ENCODE data around the gene RAD51B.
"Not testable (repeated sequence)": the region's sequence is repeated elsewhere in the genome, so short reads cannot be mapped to it uniquely, and the experiment has no call there.

The RAD51B gene

GRCh38 chr14:68211886-68212285 is 392.3 kb downstream of the RAD51B start:
- no peak for DNase-seq (ENCODE audit: low spot score)

DNA sequence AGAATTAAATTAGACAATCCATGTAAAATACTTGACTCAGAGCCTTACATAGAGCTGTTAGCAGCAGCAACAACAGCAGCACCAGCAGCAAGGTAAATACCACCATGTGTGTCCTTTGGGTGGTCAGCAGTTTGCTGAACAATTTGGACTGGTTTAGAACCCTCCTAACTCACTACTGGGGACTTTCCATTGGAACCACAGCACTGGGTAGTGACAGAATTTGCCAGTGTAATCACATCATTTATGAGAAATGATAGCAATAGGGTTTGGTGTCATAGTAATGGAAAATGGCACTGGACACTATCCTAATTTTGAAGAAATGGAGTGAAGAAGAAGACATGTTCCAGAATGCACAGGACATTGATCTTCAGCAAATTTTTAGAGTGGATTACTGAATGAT is 392.8 kb downstream of the RAD51B start:
- DNase-seq (ENCODE audit: low spot score) = no peak

DNA sequence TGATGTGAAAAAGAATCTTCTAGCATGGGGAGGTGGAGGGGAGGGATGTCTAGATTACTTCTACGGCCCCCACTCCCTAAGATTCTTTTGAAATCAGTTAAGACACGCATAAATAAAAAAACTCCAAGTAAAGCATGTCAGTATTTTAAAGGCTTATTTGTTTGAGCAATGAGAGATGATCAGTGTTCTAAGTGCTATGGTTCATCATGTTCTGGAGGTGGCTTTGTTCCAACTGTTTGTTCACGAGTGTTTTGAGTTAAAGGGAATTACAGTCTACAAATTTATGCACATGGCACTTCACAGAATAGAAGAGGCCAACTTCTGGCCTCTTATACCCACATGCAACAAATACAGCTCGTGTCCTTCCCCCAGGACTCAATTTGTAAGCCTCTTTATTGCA is 394.9 kb downstream of the RAD51B start:
- DNase-seq (ENCODE audit: low spot score) = no peak

GRCh38 chr14:68215629-68216028 is 396.1 kb downstream of the RAD51B start:
- DNase-seq (ENCODE audit: low spot score) = no peak

DNA sequence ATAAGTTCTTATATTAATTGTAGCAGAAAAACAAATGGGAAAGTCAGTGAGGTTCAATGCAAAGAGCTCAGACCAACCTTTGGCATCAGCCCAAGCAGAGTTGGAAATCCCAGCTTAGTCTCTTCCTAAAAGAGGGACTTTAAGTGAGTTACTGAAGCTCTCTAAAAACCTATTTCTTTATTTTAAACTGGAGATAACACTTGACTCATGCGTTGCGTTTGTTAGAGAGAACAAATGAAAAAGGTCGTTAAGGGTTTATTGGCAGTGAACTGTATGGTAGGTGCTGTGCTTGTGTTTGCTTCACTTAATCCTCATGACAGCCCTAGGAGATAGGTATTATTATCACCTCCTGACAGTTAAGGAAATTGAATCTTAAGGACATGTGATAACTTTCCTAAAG is 396.5 kb downstream of the RAD51B start:
- no peak for DNase-seq (ENCODE audit: low spot score)

- DNase-seq (ENCODE audit: low spot score) = no peak
These were observed 397.4 kb downstream of the RAD51B start for GRCh38 chr14:68216957-68217356.

GRCh38 chr14:68217791-68218340 is 398.3 kb downstream of the RAD51B start:
- DNase-seq (ENCODE audit: low spot score) = no peak

- DNase-seq (ENCODE audit: low spot score) = no peak
These were observed 399.8 kb downstream of the RAD51B start for GRCh38 chr14:68219407-68219806.

DNA sequence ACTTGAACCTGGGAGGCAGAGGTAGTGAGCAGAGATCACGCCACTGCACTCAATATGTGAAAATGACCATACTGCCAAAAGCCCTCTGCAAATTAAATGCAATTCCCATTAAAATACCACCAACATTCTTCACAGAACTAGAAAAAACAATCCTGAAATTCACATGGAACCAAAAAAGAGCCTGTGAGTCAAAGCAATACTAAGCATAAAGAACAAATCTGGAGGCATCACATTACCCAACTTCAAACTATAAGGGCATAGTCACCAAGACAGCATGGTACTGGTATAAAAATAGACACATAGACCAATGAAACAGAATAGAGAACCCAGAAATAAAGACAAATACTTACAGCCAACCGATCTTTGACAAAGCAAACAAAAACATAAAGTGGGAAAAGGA is 401.5 kb downstream of the RAD51B start:
- DNase-seq (ENCODE audit: low spot score) = not testable (repeated sequence)

DNA sequence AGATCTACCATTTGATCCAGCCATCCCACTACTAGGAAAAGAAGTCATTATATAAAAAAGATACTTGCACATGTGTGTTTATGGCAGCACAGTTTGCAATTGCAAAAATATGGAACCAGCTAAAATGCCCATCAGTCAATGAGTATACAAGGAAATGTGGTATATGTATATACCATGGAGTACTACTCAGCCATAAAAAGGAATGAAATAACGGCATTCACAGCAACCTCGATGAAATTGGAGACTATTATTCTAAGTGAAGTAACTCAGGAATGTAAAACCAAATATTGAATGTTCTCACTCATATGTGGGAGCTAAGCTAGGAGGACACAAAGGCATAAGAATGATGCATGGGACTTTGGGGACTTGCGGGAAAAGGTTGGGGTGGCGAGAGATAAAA is 402.6 kb downstream of the RAD51B start:
- no peak for DNase-seq (ENCODE audit: low spot score)

DNA sequence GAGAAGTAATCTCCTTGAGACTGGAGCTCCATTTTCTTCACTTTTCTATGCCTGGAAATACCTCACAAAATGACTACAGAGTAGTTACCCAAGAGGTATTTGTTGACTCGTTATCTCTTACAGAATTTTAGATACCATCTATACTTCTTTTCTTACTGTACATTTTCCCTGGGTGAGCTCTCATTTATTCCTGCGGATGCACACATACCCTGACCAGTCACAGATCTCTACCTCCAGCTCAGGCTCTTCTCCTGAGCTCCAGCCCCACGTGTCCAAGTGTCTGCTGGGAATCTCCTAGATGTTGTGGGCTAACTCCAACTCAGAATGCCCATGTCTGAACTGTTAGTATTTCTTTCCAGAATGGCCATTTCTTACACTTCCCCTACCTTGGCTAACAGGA is 403.1 kb downstream of the RAD51B start:
- DNase-seq (ENCODE audit: low spot score) = no peak

DNA sequence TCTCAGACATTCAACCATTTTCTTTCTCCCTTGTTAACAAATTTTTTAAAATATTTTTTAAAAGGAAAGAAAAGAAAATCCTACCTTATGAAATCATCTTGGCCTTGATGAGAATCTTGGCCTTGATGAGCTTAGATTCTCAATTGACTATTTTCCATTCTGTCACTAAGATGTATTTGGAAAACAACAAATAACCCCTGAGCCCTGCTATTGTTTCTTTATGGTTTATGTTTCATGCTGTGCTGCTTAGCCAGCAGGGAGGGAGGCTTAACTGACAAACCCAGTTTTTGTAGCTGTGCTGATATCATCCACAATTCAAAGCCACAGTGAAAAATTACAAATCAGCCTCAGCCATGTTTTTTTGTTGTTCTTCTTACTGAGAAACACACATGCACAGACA is 404.1 kb downstream of the RAD51B start:
- DNase-seq (ENCODE audit: low spot score) = no peak

DNA sequence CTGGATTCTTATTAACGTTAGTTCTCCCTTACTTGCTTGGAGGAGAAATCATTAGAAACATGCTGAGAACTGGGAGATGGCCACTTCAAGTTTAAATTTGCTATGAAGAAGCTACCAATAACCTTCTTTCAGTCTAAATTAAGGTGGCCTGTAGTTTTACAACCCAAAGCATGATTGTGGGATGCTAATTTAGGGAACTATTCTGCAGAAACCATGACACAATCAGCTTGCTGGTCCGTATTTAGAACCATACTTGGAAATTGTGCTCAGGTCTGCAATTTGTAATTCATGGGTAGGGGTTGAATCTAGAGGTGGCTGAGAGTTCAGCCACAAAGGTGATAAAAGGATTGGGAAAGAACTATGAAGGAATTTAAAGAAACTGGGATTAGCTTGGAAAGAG is 405.7 kb downstream of the RAD51B start:
- DNase-seq (ENCODE audit: low spot score) = no peak

DNA sequence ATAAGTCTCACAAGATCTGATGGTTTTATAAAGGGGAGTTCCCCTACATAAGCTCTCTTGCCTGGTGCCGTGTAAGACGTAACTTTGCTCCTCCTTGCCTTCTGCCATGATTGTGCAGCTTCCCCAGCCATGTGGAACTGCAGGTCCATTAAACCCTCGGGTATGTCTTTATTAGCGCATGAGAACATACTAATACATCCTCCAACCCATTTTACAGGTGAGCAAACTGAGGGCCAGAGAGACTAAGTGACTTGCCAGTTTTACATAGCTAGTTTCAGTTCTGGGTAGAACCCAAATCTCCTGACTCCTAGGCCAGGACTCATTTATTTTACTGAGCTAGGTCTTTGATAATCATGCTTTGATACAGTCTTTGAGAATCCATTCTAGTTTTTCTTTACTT is 406.9 kb downstream of the RAD51B start:
- no peak for DNase-seq (ENCODE audit: low spot score)

- DNase-seq (ENCODE audit: low spot score) = no peak
These were observed 409.1 kb downstream of the RAD51B start for GRCh38 chr14:68228656-68229055.

GRCh38 chr14:68229423-68230100 is 410.0 kb downstream of the RAD51B start:
- no peak for DNase-seq (ENCODE audit: low spot score)

DNA sequence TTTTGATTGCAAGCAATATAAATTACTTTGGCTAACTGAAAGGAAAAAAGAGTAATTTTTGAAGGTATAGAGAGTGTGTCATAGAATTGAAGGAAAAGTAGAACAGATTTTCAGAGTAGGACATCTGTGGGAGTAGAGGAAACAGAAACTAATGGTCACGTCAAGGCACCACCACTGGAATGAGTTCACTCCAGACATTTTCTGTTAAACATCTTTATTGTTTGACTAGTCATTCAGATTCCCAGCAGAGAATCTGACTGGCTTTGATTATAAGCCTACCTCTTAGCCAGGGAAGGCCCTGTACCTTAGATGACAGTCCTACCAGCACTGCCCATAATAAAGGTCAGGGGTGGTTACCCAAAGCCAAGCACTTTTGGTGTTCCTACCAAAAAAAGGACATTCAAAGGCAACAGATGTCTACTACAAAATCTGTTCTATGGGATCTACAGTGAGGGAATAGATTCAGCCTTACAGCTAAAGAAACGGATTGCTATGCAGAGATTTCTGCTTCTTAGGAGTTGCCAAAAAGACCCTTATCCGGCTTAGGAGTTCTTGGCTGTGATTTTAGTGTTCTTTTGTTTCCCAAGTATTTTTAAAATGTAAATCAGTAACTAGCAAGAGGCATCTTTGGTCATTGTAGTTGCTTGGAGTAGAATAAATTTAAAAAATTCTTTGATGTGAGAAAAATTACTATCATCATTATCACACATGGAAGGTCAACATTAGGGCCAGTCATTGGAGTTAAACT is 410.8 kb downstream of the RAD51B start:
- no peak for DNase-seq (ENCODE audit: low spot score)

GRCh38 chr14:68230950-68231717 is 411.6 kb downstream of the RAD51B start:
- DNase-seq (ENCODE audit: low spot score) = no peak

- DNase-seq (ENCODE audit: low spot score) = no peak
These were observed 412.3 kb downstream of the RAD51B start for GRCh38 chr14:68231898-68232297.

DNA sequence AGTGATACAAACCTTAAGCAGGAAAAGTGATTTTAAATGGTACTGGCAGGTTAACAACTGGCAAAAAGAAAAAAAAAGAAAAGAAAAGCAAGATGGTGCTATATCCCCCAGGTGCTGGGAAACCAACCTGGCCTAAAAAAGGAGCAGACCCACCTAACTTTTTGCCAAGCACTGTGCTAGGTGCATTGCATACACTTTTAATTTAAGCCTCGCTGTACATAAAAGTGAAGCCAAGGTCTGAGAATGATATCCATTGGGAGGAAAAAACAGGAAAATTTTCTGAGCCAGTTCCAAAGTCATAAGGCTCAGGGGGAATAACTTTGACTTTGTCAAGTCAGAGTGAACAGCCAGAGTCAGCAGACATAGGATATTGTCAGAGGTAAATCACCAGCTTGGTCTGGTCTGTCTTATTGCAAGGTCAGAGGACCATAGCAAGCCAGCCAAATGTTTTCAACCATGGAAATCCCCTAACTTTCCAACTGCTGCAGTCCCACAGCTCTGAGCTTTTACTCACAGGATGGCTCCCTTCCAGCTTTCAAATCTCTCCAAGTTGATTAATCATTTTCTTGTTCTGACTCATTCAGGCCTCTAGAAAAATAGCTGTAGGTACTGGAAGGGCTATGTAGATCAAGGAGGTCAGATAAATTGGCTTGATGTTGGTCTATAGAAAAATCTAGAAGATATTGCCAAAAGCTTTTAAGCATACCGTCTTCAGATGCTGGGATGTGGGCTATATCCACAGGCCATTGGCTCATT is 412.9 kb downstream of the RAD51B start:
- DNase-seq (ENCODE audit: low spot score) = peak; percentile 14

DNA sequence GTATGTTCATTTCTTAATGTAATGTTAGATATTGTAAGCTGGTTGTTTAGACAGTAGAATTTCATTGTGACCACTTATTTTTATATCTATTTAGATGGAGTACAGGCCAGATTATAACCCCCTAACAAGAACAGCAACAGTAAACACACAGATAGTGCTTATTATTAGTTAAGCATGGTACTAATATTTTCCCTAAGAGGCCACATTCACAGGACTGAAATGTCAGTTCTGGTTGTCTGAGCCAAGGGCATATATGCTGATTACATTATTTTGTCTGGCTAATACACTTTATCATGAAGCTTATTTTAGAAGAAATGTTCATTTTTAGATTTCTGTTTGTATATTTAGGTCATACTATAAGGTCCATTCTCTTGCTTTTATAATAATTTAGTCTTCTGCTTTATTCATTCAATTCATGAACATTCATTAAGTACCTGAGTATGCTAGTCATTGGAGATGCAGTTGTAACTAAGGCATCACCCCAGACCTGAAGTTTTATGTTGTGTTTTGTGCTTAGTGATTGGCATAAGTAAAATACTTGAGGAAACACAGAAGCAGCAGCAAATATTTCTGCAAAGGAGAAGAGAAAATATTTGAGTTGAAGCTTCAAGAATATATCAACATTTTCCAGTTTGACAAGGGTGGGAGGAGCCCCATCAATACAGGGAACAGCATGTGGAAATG is 413.7 kb downstream of the RAD51B start:
- no peak for DNase-seq (ENCODE audit: low spot score)
